HG02642 (cell line): Measurements from ENCODE around the gene WHAMM.
"Not testable (repeated sequence)": the region's sequence is repeated elsewhere in the genome, so short reads cannot be mapped to it uniquely, and the experiment has no call there.

Source experiments
- ATAC-seq: cut with Tn5 transposase; IDR thresholded peaks from one replicate; pipeline ENCODE4 v1.9.1; 2021; ENCODE audit warnings: mild to moderate bottlenecking; ENCODE audit not compliant: unreplicated experiment, poor library complexity

The WHAMM gene, protein sequence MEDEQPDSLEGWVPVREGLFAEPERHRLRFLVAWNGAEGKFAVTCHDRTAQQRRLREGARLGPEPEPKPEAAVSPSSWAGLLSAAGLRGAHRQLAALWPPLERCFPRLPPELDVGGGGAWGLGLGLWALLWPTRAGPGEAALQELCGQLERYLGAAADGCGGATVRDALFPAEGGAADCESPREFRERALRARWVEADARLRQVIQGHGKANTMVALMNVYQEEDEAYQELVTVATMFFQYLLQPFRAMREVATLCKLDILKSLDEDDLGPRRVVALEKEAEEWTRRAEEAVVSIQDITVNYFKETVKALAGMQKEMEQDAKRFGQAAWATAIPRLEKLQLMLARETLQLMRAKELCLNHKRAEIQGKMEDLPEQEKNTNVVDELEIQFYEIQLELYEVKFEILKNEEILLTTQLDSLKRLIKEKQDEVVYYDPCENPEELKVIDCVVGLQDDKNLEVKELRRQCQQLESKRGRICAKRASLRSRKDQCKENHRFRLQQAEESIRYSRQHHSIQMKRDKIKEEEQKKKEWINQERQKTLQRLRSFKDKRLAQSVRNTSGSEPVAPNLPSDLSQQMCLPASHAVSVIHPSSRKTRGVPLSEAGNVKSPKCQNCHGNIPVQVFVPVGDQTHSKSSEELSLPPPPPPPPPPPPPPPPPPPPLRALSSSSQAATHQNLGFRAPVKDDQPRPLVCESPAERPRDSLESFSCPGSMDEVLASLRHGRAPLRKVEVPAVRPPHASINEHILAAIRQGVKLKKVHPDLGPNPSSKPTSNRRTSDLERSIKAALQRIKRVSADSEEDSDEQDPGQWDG

DNA sequence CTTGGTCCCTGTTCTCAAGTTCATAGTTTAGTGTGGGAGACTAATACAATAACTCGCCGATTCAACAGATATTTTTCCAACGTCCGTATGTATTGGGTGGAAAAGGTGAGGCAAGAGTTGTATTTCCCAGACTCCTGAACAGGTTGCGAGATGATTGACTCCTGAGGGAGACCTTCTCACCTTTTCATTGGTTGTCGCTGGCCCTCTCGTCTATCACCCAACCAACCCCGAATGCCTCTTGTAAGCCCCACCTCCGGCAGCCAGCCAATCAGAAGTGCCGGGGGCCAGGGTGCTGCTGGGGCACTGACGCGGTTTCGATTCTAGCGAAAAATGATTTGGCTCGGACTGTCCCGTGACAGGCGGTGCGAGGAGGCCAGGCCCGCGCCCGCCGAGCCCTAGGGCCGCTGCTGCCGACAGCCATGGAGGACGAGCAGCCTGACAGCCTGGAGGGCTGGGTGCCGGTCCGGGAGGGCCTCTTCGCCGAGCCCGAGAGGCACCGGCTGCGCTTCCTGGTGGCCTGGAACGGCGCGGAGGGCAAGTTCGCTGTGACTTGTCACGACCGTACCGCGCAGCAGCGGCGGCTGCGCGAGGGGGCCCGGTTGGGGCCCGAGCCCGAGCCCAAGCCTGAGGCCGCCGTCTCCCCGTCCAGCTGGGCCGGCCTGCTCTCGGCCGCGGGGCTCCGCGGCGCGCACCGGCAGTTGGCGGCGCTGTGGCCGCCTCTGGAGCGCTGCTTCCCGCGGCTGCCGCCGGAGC lies at the start of gene WHAMM:
WHAMM (plus strand) TSS at position 321 of the 753 bp plus-strand sequence; CDS start at position 420, 99 bp downstream.
- peak; percentile 84 for ATAC-seq

DNA sequence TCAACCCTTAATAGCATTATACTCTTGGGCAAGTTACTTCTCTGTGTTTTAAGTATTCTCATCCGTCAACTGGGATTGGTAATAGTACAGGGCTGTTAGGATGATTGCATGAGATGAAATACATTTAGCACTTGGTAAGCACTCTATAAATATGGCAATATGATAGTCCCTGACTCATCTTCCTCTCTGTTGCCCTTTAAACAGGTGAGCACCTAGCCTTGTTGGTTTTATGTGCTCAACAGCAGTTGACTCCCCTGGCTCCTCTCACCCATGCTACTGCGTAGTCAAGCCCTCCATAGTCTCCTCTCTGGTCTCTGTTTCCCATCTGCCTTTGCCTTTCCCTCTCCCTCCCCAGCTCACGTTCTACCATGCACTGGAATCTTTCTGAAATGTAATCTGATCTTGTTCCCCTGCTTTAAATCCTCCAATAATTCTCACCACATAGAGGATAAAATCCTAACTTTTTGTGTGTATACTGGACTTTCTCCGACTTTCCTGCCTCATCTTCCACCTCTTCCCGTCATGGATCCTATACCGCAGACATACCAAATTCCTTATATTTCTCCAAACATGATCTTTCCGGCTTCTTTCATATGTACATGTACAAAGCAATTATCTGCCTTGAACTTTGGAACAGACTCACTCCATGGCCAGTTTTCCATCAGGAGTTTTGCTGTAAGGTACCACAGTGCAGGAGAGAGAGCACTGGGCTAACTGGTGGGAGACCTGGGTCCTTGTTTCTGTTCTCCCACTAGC lies 45.9 kb upstream of the WHAMM start:
- no peak for ATAC-seq

DNA sequence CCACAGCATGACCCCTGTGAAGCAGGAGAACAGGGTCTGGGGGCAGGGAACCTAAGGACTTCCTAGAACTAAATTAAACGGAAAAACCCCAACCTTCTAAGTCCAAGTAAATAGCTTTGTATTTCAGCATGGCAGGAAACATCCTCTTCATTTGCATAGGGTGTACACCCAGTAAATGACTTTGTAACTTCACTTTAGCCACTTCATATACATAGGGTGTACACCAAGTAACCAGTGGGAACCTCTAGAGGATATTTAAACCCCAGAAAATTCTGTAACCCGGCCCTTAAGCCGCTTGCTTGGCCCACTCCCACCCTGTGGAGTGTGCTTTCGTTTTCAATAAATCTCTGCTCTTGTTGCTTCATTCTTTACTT lies 45.3 kb upstream of the WHAMM start:
- no peak for ATAC-seq

DNA sequence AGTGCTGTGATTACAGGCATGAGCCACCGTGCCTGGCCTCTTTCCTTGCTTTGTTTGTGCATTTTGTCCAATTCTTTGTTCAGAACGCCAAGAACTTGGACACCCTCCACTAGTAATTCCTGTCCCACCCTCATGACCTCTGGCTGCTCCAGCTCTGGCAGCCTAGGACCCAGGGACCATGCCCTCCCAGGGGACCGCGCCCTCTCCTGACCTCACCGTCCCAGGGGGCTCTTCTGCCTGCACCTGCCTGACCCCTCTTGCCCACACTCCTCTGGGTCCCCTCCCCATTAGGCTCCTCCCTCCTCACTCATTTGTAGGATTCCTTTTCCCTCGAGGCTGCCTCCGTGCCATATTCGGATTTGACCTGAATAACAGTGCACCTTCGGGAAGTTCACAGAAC lies 44.7 kb upstream of the WHAMM start:
- ATAC-seq: no peak

DNA sequence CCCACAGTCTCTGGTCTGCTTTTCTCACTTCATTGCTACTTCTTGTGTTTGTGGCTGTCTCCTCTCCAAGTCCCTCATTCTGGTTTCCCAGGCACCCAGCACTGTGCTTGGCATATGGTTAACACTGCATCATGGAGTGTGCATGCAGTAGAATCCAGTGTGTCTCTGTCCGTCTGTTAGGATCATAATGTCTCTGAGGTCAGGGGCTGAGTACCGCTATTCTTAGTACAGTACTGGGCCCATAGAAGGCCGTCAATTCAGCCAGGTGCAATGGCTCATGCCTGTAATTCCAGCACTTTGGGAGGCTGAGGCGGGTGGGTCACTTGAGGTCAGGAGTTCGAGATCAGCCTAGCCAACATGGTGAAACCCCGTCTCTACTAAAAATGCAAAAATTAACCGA lies 43.2 kb upstream of the WHAMM start:
- ATAC-seq: not testable (repeated sequence)

DNA sequence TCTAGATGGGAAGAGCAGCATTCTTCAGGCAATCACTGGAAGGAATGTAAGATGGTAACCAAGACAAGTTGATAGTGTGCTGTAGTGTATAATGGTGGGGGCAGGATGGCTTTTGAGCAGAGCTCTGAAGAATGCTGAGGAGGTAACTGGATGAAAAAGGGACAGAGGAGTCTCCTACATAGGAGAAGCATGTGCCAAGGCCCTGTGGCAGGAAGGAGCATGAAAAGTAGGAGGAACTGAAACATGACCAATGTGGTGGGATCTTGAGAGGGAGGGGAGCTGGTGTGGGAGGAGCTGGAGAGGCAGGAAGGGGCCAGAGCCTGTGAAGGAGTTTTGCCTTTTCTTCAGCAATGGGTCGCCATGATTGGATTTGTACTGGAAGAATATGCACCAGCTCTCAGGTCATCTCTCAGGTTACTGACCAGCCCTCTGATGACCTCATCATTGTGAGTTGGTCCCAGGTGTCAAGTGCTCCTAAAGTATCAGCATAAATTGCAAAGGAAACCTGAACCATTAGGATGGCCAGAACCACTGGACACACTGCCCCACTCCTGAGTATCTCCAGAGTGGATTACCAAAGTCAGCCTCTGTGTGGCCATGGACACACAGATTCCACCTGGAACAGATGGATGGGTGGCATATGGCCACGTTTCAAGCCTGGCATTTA lies 42.1 kb upstream of the WHAMM start:
- ATAC-seq: no peak

DNA sequence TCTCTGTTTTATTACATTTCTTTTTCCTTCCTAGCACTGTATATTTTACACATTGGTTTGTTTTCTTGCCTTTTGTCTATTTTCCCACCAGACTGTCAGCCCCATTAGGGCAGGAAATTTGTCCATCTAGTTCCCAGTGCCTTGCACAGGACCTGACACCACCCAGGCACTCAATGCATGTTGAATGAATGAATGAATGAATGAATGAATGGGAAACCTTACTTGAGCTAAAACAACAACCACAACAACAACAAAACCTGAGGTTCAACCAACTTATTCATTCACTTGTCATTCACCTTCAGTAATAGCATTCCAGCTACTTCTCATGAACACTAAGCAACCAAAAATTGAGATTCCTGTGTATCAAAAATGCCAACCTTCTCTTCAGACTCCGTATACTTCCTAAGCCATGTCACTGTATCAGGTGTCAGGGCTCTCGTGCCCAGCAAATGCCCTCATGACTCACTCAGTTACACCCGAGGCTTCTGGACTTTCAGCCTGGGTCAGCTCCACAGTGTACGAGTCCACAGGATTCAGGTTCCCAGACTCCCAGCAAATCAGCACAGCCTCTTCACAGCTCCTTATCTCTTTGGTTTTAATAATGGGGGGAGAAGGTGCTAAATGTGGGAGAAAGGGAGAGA lies 40.9 kb upstream of the WHAMM start:
- no peak for ATAC-seq

DNA sequence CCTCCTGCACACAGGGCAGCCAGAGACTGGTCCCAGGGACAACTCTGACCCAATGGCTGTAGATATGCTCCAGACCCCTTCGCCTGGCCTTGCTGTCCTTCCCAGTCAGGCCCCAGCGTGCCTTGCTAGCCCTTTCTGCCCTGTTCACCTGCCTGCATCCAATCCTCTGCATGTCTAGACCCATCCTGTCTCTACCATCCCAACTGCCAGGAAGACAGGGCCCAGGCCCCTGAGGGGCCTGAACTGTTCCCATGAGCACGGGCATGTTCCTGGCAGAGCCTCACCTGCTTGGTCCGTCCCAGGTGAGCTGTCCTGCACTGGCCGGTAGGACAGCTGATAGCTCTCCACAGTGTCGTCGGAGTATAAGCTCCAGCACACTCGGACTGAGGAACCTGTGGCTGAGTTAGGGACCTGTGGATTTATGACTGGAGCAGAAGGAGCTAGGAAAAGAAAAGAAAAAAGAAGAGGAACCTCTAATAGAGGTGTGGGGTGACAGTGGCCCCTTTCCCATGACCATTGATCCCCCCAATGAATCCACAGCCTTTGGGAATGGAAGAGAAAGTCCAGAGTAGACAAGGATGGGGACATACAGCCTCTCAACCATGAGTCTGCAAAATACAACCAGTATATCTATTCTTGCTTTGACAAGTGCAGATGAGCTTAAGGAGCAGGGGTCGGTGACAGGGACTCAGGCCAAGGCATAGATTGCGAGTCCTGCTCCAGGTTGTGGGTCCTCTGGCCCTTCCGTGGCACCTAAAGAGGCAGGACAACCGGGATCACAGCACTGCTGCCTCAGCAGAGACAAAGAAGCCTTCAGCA lies 37.4 kb upstream of the WHAMM start:
- ATAC-seq: no peak

DNA sequence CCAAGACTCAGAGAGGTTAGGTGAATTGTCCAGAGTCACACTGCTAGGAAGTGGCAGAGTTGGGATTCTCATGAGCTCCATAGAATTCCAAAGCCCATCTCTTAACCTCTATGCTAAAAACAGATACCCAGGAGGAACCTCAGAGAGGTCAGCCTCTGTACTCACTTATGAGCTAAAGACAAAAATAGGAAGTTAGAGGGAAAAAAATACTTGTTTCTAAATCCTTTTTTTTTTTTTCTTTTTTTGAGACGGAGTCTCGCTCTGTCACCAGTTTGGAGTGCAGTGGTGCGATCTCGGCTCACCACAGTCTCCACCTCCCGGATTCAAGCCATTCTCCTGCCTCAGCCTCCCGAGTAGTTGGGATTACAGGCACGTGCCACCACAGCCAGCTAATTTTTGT lies 34.9 kb upstream of the WHAMM start:
- no peak for ATAC-seq

DNA sequence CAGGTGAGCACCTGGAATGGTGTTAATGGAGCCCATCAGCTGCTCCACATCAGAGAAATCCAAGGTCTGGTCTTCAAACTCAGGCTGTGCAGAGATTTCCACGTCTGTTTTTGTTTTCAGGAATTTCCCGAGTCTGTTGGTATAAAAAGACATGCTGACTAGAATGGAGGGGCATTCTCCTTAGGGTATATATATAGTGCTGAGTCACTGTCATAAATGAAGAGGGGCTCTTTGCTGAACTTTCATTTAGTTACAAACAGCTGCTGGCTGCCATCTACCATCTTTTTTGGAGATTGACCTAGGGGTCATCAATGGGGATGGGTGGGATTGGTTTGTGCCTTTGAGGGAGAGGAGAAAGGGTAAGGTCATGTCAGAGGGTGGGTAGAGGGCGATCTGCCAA lies 30.7 kb upstream of the WHAMM start:
- no peak for ATAC-seq

DNA sequence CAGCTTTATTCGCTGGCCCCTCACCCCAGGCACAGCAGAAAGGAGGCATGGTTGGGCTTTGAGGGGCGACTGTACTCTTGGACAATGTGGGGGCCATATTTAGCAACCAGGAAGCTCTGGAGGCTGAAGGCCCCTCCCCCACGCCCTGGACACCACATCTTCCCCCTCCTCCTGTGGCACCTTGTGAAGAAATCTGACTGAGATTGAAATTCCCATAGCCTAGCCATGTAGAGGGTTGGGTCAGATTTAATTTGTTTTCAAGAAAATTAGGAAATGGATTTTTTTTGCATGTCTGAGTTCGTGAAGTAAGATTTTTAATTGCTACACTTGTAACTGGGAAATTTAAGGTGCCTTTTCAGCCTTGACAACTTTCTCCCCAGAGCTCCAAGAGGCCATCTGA lies 28.1 kb upstream of the WHAMM start:
- no peak for ATAC-seq

DNA sequence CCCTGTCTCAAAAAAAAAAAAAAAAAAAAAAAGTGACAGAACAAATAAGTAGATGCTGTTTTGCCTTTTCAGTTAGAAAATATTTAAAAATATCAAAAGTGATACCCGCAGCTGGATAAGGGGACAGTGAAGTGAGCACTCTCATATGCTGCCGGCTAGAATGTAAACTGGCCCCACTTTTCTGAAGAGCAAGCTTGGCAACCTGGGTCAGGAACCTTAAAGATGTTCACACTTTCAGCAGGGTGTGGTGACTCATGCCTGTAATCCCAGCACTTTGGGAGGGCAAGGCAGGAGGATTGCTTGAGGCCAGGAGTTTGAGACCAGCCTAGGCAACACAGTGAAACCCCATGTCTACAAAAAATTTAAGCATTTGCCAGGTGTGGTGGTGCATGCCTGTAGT lies 20.9 kb upstream of the WHAMM start:
- ATAC-seq: no peak

DNA sequence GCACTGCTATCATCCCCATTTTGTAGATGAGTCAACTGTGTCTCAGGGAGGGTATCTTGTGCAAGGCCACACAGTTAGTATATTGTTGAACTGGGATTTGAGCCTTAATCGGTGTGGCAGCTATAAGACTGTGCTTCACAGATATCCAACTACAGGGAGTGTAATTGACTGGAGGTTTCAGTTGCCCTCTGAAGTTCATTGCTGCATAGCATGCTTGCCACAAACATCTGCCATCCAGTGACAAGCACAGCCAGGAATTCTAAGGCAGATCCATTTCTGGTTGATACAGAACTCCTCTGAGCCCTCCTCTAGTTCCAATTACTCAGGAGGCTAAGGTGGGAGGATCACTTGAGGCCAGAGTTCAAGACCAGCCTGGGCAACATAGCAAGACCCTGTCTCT lies 19.9 kb upstream of the WHAMM start:
- ATAC-seq: no peak

DNA sequence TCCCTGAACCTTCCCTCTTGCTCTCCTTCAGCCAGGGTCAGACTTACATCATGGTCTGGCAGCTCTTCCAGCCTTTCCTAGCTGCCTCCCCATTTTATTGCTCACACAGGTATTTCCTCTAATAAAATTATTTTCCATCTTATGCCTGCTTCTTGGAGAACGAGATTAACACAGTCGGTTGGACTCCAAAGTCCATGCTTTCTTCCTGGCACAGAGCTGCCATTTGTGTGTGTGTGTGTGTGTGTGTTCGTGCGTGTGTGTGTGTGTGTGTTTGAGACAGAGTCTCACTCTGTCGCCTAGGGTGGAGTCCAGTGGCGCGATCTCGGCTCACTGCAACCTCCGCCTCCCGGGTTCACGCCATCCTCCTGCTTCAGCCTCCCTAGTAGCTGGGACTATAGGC lies 19.1 kb upstream of the WHAMM start:
- no peak for ATAC-seq

DNA sequence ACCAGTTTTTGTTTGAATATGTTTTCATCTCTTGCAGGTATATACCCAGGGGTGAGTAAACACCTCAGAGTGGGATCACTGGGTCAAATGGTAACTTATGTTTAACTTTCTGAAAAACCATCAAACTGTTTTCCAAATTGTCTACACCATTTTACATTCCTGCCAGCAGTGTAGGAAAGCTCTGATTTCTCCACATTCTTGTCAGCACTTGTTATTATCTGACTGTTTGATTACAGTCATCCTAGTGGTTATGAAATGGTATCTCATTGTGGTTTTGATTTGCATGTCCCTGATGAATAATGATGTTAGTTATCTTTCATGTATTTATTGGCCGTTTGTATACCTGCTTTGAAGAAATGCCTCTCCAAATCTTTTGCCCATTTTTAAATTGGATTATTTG lies 17.4 kb upstream of the WHAMM start:
- no peak for ATAC-seq

DNA sequence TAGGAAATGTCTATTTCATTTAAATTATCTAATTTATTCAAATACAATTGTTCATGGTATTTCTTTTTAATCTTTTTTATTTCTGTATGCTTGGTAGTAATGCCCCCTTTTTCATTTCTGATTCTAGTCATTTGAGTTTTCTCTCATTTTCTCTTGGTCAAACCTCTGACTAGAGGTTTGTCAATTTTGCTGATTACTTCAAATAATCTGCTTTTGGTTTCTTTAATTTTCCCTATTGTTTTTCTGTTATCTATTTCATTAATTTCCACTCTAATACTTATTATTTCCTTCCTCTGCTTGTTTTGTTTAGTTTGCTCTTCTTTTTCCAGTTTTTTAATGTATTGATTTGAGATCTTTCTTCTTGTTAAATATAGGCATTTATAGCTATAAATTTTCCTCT lies 15.7 kb upstream of the WHAMM start:
- ATAC-seq: no peak

DNA sequence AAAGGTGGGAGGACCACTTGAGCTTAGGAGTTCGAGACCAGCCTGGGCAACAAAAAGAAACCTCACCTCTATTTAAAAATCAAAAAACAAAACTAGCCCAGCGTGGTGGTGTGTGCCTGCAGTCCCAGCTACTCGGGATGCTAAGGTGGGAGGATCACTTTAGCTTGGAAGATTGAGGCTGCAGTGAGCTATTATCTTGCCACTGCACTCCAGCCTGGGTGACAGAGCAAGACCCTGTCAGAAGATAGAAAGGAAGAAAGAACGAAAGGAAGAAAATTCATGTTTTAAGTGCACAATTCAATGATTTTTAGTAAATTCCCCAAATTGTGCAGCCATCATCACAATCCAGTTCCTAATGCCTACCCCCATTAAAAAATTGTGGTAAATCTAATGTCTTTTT lies 11.3 kb upstream of the WHAMM start:
- ATAC-seq: no peak

DNA sequence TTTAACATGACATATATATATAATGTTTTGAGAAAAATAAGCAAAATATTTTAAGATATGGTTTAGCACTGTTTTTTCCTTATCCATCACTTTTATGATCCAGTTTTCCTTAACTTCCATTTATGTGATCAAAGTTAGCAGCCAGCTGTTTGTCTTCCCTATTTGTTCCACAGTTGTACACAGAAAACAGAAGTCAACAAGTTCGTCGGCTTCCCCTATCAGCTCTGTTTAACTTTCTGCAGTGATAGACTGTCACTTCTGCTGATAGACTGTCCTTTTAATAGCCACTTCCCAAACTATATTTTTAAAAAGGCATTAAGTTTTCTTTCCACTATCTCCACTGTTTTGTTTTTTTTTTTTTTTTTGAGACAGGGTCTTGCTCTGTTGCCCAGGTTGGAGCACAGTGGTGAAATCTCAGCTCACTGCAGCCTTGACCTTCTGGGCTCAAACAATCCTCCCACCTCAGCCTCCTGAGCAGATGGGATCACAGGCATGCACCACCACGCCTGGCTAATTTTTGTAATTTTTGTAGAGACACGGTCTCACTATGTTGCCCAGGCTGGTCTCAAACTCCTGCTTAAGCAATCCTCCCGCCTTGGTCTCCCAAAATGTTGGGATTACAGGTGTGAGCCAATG lies 10.8 kb upstream of the WHAMM start:
- ATAC-seq: no peak
